Globus pallidus (tissue), 1 donor: Measurements from ENCODE around the gene MEIKIN.

Source experiments
- DNase-seq: peaks from one replicate; pipeline ENCODE4 v3.0.0-alpha.2; 2015; ENCODE audit warnings: low spot score

Gene MEIKIN

DNA sequence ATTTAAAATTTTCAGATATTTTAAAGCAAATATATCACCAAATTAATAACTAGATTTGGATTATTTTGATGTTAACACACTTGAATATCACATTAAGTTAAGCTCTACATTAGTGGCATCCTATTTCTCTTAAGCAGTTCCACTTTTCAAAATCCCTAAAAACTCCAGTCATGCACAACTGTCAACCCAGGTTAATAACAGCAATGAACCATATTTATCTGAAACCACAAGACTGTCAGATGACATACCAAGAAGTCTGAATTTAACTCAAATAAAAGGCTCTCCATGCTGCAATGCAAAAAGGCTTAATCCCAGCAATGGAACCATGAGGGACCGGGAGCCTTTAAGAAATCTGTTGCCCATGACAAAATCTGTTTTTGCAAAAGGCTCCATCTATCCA is 176.1 kb downstream of the MEIKIN start:
- DNase-seq = no peak

DNA sequence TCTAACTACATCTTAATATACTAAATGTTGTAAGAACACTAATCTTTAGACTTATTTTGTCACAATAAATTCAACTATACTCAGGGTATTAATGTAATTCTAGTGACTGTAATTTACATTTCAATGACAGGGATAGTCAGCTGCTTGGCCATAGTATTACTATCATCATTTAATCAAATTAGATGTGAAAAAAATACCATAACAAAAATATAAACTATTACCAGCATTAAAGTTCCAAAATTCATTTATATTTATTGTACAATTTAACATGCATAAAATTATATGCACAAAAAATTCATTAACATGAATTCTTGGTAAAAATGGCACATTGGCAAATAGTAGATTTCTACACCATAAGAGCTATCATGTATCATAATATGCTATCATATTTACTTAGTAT is 177.6 kb downstream of the MEIKIN start:
- DNase-seq = no peak

DNA sequence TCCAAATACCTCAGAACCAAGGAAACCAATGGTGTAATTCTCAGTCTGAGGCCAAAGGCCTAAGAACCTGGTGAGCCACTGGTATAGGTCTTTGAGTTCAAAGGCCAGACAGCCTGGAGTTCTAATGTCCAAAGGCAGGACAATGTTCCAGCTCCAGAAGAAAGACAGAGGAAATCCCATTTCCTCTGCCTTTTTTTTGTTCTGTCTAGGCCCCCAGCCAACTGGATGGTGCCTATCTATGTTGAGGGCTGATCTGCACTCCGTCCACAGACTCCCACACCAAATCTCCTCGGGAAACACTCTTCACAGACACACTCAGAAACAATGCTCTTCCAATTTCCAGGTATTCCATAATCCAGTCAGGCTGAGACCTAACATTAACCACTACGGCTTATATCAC is 178.8 kb downstream of the MEIKIN start:
- DNase-seq = no peak

DNA sequence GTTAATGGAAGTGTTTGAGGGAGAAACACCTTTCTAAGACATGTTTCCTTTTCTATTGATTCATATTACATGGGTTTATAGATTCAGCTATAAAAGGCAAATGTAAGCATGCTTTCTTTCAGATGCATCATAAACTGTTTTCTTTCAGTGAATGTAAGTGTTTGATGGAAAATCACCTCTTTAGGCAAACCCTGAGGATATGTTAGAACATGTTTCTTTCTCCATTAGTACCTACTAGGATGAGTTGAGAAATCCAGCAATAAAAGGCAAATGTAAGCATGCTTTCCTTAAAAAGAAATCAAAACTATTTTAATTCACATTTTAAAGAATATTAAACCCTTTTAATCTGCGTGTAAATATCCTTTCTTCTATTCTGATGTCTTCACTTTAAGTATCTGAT is 180.2 kb downstream of the MEIKIN start:
- DNase-seq = no peak

DNA sequence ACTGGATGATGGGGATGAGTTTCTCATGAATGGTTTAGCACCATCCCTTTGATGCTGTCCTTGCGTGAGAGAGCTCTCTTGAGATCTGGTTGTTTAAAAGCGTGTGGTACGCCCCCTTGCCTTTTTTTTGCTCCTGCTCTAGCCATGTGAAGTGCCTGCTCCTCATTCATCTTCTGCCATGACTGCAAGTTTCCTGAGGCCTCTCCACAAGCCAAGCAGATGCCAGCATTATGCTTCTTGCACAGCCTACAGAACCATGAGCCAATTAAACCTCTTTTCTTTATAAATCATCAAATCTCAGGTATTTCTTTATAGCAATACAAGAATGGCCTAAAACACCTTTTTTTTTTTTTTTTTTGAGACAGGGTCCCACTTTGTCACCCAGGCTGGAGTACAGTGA is 181.5 kb downstream of the MEIKIN start:
- DNase-seq = no peak

- DNase-seq = no peak
These were observed 184.7 kb downstream of the MEIKIN start for GRCh38 chr5:131760793-131761192.

DNA sequence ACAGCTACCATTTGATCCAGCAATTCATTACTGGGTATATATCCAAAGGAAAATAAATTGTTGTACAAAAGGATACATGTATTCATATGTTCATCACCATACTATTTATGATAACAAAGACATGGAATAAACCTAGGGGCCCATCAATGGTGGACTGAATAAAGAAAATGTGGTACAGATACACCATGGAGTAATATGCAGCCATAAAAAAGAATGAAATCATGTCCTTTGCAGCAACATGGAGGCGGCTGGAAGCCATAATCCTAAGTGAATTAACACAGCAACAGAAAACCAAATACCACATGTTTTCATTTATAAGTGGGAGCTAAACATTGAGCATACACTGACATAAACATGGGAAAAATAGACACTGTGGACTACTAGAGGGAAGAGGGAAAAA is 185.8 kb downstream of the MEIKIN start:
- DNase-seq = no peak

- no peak for DNase-seq
These were observed 187.0 kb downstream of the MEIKIN start for GRCh38 chr5:131758520-131758900.

DNA sequence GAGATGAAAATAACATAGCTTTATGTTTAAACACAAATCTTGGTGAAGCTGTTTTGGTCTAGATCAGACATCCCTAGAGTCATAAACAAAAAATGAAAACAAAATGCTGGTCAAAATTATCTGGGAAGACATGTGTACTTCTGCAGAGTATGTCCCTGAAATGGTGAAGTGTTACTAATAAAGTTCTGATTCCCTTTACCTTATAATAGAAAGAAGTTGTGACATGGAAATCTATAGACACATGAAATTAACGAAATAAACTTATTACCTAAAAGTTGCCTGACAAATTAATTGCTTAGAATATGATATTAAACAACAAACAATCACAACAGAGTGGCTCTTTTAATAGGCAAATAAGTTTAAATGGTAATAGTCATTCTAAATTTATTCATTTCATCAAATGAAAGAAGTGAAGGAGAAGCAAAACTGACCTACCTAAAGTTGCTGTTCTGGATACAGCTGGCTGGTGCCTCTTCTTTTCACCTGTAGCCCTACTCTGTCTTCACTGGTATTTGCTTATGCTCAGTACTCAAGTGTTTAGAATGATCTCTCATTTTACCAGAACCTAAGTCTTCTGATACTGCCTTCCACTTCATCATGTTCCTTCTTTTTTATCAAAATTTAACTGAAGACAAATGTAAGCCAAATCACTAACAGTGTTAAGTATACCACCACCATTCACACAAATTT is 187.5 kb downstream of the MEIKIN start:
- DNase-seq = no peak
